Breast epithelium (tissue), 4 donors: ENCODE measurements around the gene PPP1R12B. TPM values are rescaled to one million over a fixed set of nuclear protein-coding genes. Genes with fewer than 3 reads are reported as not detected.

Experiments used
- DNase-seq, 2 donors: peaks; one replicate each; pipeline ENCODE4 v3.0.0-alpha.2; 2019; ENCODE audit warnings: low spot score in 2 of 2
- H3K27ac ChIP-seq, 2 donors: fragments of 200-600 bp; sonication (generic) in 1 of 2; one replicate each; pipeline ENCODE4 v1.5.1; 2016 to 2019; ENCODE audit warnings: mild to moderate bottlenecking in 1 of 2
- H3K27me3 ChIP-seq, 2 donors: fragments of 200-600 bp; sonication (generic) in 1 of 2; one replicate each; pipeline versions ENCODE4 v1.5.1 to v1.6.0; 2017 to 2019; ENCODE audit warnings: control low read depth in 1 of 2, mild to moderate bottlenecking in 1 of 2
- H3K36me3 ChIP-seq: fragments of 200-600 bp; one replicate; pipeline ENCODE4 v1.5.1; 2019
- H3K4me1 ChIP-seq, 2 donors: fragments of 200-600 bp; sonication (generic); one replicate each; pipeline ENCODE4 v1.5.1; 2016 to 2019; ENCODE audit warnings: control low read depth in 1 of 2
- H3K4me3 ChIP-seq, 3 donors: fragments of 200-600 bp; sonication (generic); 1 replicate in 2 of 3; 2 replicates in 1 of 3; pipeline ENCODE4 v1.5.1; 2016 to 2019; ENCODE audit warnings: mild to moderate bottlenecking in 3 of 3, moderate library complexity in 2 of 3
- H3K9me3 ChIP-seq, 2 donors: fragments of 200-600 bp; sonication (generic) in 1 of 2; one replicate each; pipeline ENCODE4 v1.5.1; 2016 to 2019; ENCODE audit warnings: control low read depth in 1 of 2
- CTCF ChIP-seq, 3 donors: fragments of 450-650 bp; IDR thresholded peaks; one replicate each; pipeline ENCODE4 v1.5.1; 2016 to 2017; ENCODE audit warnings: antibody characterized with exemption in 3 of 3, mild to moderate bottlenecking in 3 of 3, moderate library complexity in 3 of 3
- POLR2A ChIP-seq: fragments of 450-650 bp; IDR thresholded peaks from one replicate; pipeline ENCODE4 v1.6.1; 2016; ENCODE audit warnings: antibody characterized with exemption, mild to moderate bottlenecking, moderate library complexity
- POLR2AphosphoS5 ChIP-seq, 3 donors: sonication (generic); formaldehyde crosslinking; IDR thresholded peaks; one replicate each; pipeline ENCODE4 v1.6.1; 2017; ENCODE audit warnings: antibody characterized with exemption in 3 of 3
- intact Hi-C: fragments of 100-400 bp; cut with DNase I; formaldehyde crosslinking; loops from one replicate; pipeline ENCODE4 v1.15.1; 2023; ENCODE audit warnings: low total_unique reads
- total RNA-seq, 3 donors: library from RNA; depleted of rRNA; stranded (reverse); fragments of >200 nt; gene quantifications; one replicate each; pipeline ENCODE4 v1.1.0, GENCODE V29; 2016

Gene PPP1R12B
- total RNA-seq, 3 donors from 2014 or later, result 76.4 to 123 (median 90.7) TPM

GRCh38 chr1:202329891-202330290 lies 18.6 kb upstream of the PPP1R12B start:
- intact Hi-C loops, result no loop called here
- no peak for DNase-seq
- Histone ChIP-seq H3K9me3 (no peaks in the 10 kb centered on the region), H3K27me3 (no peaks in the 10 kb centered on the region), H3K36me3 (no peaks in the 10 kb centered on the region), H3K27ac (no peak overlapping the region), H3K4me3 (no peak overlapping the region), H3K4me1 (no peaks in the 10 kb centered on the region)
- TF ChIP-seq CTCF (IDR thresholded peaks at IDR 0.05), result no peak
- no peak for TF ChIP-seq POLR2AphosphoS5 (IDR thresholded peaks at IDR 0.05)
- no peak for TF ChIP-seq POLR2A

GRCh38 chr1:202333861-202334260 lies 14.6 kb upstream of the PPP1R12B start:
- H3K27me3 ChIP-seq, result no peaks in the 10 kb centered on the region
- no peaks in the 10 kb centered on the region for H3K36me3 ChIP-seq
- H3K4me3 ChIP-seq, result no peak overlapping the region
- H3K9me3 ChIP-seq, result no peaks in the 10 kb centered on the region
- H3K27ac ChIP-seq, result no peak overlapping the region
- no peaks in the 10 kb centered on the region for H3K4me1 ChIP-seq
- TF ChIP-seq POLR2A (no peak), CTCF (IDR thresholded peaks at IDR 0.05) (no peak), POLR2AphosphoS5 (IDR thresholded peaks at IDR 0.05) (no peak)
- intact Hi-C loops, result no loop called here
- no peak for DNase-seq

GRCh38 chr1:202343652-202344349 lies 4.7 kb upstream of the PPP1R12B start:
- Histone ChIP-seq H3K9me3 (no peaks in the 10 kb centered on the region), H3K36me3 (no peaks in the 10 kb centered on the region), H3K4me3 (no peak overlapping the region), H3K27me3 (no peaks in the 10 kb centered on the region), H3K4me1 (no peaks in the 10 kb centered on the region), H3K27ac (no peak overlapping the region)
- TF ChIP-seq POLR2A, result no peak
- no peak for TF ChIP-seq POLR2AphosphoS5 (IDR thresholded peaks at IDR 0.05)
- peak; percentile 67 to 89 (median 73) for TF ChIP-seq CTCF (IDR thresholded peaks at IDR 0.05)
- intact Hi-C loops, result no loop called here
- DNase-seq, result no peak

GRCh38 chr1:202348005-202348508 lies 442 bp upstream of the PPP1R12B start:
- no peaks in the 10 kb centered on the region for H3K9me3 ChIP-seq
- DNase-seq, result no peak
- TF ChIP-seq POLR2A (no peak), CTCF (IDR thresholded peaks at IDR 0.05) (no peak), POLR2AphosphoS5 (IDR thresholded peaks at IDR 0.05) (no peak)
- no peaks in the 10 kb centered on the region for H3K27me3 ChIP-seq
- intact Hi-C loops, result no loop called here
- H3K27ac ChIP-seq, result peak overlapping the region in 1 of 2 donors; percentile 89
- H3K36me3 ChIP-seq, result no peaks in the 10 kb centered on the region
- H3K4me3 ChIP-seq, result peak overlapping the region in 2 of 3 donors; percentile 90 to 91
- no peaks in the 10 kb centered on the region for H3K4me1 ChIP-seq

GRCh38 chr1:202349206-202349928 lies 868 bp downstream of the PPP1R12B start:
- intact Hi-C loops, result no loop called here
- peak overlapping the region; percentile 89 for H3K27ac ChIP-seq
- H3K36me3 ChIP-seq, result no peaks in the 10 kb centered on the region
- peak in 1 of 2 donors; percentile 32 for DNase-seq
- no peaks in the 10 kb centered on the region for H3K9me3 ChIP-seq
- TF ChIP-seq POLR2AphosphoS5 (IDR thresholded peaks at IDR 0.05) (no peak), POLR2A (no peak), CTCF (IDR thresholded peaks at IDR 0.05) (no peak)
- H3K4me3 ChIP-seq, result peak overlapping the region; percentile 82 to 91 (median 90)
- H3K27me3 ChIP-seq, result no peaks in the 10 kb centered on the region
- no peaks in the 10 kb centered on the region for H3K4me1 ChIP-seq
